GM10248 (cell line): ENCODE measurements around the gene HSD11B2.

Source experiments
- CTCF ChIA-PET: fragments of 300-600 bp; sonication (Branson Sonifier 250); formaldehyde crosslinking; extraction: SDS; loops from one replicate; lab custom pipeline; 2021; ENCODE audit warnings: antibody characterized with exemption; lab: Yijun Ruan, JAX
- POLR2A ChIA-PET: fragments of 350-650 bp; sonication (Branson Sonifier 250); formaldehyde crosslinking; extraction: SDS; loops from one replicate; lab custom pipeline; 2020; ENCODE audit warnings: antibody characterized with exemption; lab: Yijun Ruan, JAX
- DNase-seq: peaks from one replicate; pipeline ENCODE4 v3.0.0; 2012; ENCODE audit errors: extremely low spot score
- CTCF ChIP-seq: IDR thresholded peaks from 2 replicates; pipeline ENCODE4 v1.5.1; 2012; ENCODE audit warnings: mild to moderate bottlenecking, low read depth; ENCODE audit errors: extremely low read depth, missing control alignments, control extremely low read depth

HSD11B2 gene

GRCh38 chr16:67459861-67460150 is 28.9 kb downstream of the HSD11B2 start:
- ChIA-PET POLR2A (no interaction called here), CTCF (interaction anchor here (1.9 to 10.4 kb wide), 2 partner anchors 10 to 33 kb away, joined by 7 to 118 read pairs; no protein-coding TSS in a partner anchor)
- no peak for DNase-seq
- TF ChIP-seq CTCF = no peak

GRCh38 chr16:67460168-67460567 is 29.2 kb downstream of the HSD11B2 start:
- no peak for TF ChIP-seq CTCF
- CTCF ChIA-PET = interaction anchor here (1.9 to 10.4 kb wide), 3 partner anchors 10 to 33 kb away, joined by 7 to 118 read pairs (median 15); no protein-coding TSS in a partner anchor
- DNase-seq = no peak
- POLR2A ChIA-PET = no interaction called here

- ChIA-PET POLR2A (no interaction called here), CTCF (interaction anchor here (1.9 to 10.4 kb wide), 4 partner anchors 11 to 34 kb away, joined by 7 to 118 read pairs (median 36); partner anchors contain the start of genes AGRP and ATP6V0D1)
- TF ChIP-seq CTCF = no peak
- no peak for DNase-seq
These were observed 30.0 kb downstream of the HSD11B2 start for GRCh38 chr16:67460961-67461360.

GRCh38 chr16:67461600-67462278 is 30.8 kb downstream of the HSD11B2 start:
- POLR2A ChIA-PET = no interaction called here
- DNase-seq = no peak
- CTCF ChIA-PET = interaction anchor here (0.9 to 10.4 kb wide), 8 partner anchors 9 to 217 kb away, joined by 3 to 118 read pairs (median 6); partner anchors contain the start of genes AGRP and ATP6V0D1
- no peak for TF ChIP-seq CTCF

GRCh38 chr16:67462279-67462655 is 31.3 kb downstream of the HSD11B2 start:
- ChIA-PET POLR2A (no interaction called here), CTCF (interaction anchor here (1.0 to 10.4 kb wide), 6 partner anchors 8 to 218 kb away, joined by 3 to 118 read pairs (median 10); partner anchors contain the start of genes AGRP and ATP6V0D1)
- no peak for TF ChIP-seq CTCF
- DNase-seq = no peak

- DNase-seq = no peak
- POLR2A ChIA-PET = no interaction called here
- CTCF ChIA-PET = interaction anchor here (1.3 to 10.4 kb wide), 5 partner anchors 16 to 202 kb away, joined by 4 to 118 read pairs (median 15); partner anchors contain the start of genes AGRP and ATP6V0D1
- TF ChIP-seq CTCF = no peak
These were observed 32.1 kb downstream of the HSD11B2 start for GRCh38 chr16:67463059-67463458.
